ENCODE data around the gene APBB1IP.

GRCh38 chr10:26525586-26525985, 87.4 kb downstream of the APBB1IP start:
- TF ChIP-seq CTCF (IDR thresholded peaks at IDR 0.05) (no peak), EP300 (IDR thresholded peaks at IDR 0.05) (no peak)
